ENCODE data around the gene AKAP13. TPM values are rescaled to one million over a fixed set of nuclear protein-coding genes. Genes with fewer than 3 reads are reported as not detected.

The AKAP13 gene
- polyA plus RNA-seq, 3 donors = 47.9 to 99.7 (median 92.6) TPM

- intact Hi-C loops (cut with micrococcal nuclease) = no loop called here
- H3K4me3 ChIP-seq (replicated peaks in 1 of 3; ENCODE audit: low read depth in 2 of 3, low read length in 3 of 3) = peak overlapping the region in 1 of 3 experiments; percentile 85
- peaks cover 69 to 93% of the 10 kb centered on the region in 2 donors for H3K4me1 ChIP-seq (ENCODE audit: control insufficient read depth in 1 of 2, insufficient read depth in 2 of 2, low read length in 2 of 2)
- DNase-seq = no peak
- H3K9me3 Mint-ChIP-seq = no peaks in the 10 kb centered on the region
- H3K27me3 ChIP-seq (ENCODE audit: control insufficient read depth in 2 of 2, insufficient read depth in 2 of 2, low read length in 2 of 2) = no peaks in the 10 kb centered on the region
- peaks cover 83% of the 10 kb centered on the region for H3K4me1 Mint-ChIP-seq
- H3K9me3 ChIP-seq (replicated peaks in 1 of 2; ENCODE audit: control insufficient read depth in 1 of 2, insufficient read depth in 1 of 2, low read length in 2 of 2) = no peaks in the 10 kb centered on the region
- H3K27ac Mint-ChIP-seq = peak overlapping the region; percentile 98 to 100 (median 99)
- H3K27me3 Mint-ChIP-seq (ENCODE audit: low read depth in 3 of 3) = peaks cover 0 to 2% (median 0%) of the 10 kb centered on the region in 3 donors
- TF ChIP-seq CTCF (IDR thresholded peaks at IDR 0.05) = no peak
- WGBS (ENCODE audit: insufficient coverage) = 92% methylated on average over 2 of the region's 3 CpGs
- peak overlapping the region; percentile 32 to 98 for H3K27ac ChIP-seq (ENCODE audit: low read depth in 1 of 2, low read length in 2 of 2)
- peak overlapping the region; percentile 81 for H3K4me2 ChIP-seq (replicated peaks; ENCODE audit: extremely low read depth, low read length, poor library complexity, severe bottlenecking)
- H3K4me3 Mint-ChIP-seq = no peak overlapping the region
- H3K79me2 ChIP-seq (ENCODE audit: insufficient read depth, low read length) = peaks cover 89% of the 10 kb centered on the region
- no peak overlapping the region for H2AFZ ChIP-seq (ENCODE audit: insufficient read depth, low read depth, low read length, poor library complexity, severe bottlenecking)
- H3K36me3 Mint-ChIP-seq = peaks cover 0 to 3% of the 10 kb centered on the region in 2 donors
- H3K36me3 ChIP-seq (replicated peaks in 1 of 2; ENCODE audit: control insufficient read depth in 1 of 2, insufficient read depth in 2 of 2, low read length in 2 of 2) = no peaks in the 10 kb centered on the region
- no peak overlapping the region for H3K9ac ChIP-seq (ENCODE audit: insufficient read depth, low read length, poor library complexity, severe bottlenecking)
- H4K20me1 ChIP-seq (ENCODE audit: insufficient read depth, low read length) = no peaks in the 10 kb centered on the region
Observed at GRCh38 chr15:85542488-85542887, 162.1 kb downstream of the AKAP13 start.

- WGBS (ENCODE audit: insufficient coverage) = no CpG with 5 or more reads among the region's 3 CpGs
- Histone ChIP-seq H3K27me3 (ENCODE audit: control insufficient read depth in 2 of 2, insufficient read depth in 2 of 2, low read length in 2 of 2) (no peaks in the 10 kb centered on the region), H2AFZ (ENCODE audit: insufficient read depth, low read depth, low read length, poor library complexity, severe bottlenecking) (no peak overlapping the region), H3K36me3 (replicated peaks in 1 of 2; ENCODE audit: control insufficient read depth in 1 of 2, insufficient read depth in 2 of 2, low read length in 2 of 2) (no peaks in the 10 kb centered on the region), H3K4me2 (replicated peaks; ENCODE audit: extremely low read depth, low read length, poor library complexity, severe bottlenecking) (peak overlapping the region; percentile 81), H3K4me1 (ENCODE audit: control insufficient read depth in 1 of 2, insufficient read depth in 2 of 2, low read length in 2 of 2) (peaks cover 68 to 93% of the 10 kb centered on the region in 2 donors), H3K9ac (ENCODE audit: insufficient read depth, low read length, poor library complexity, severe bottlenecking) (peak overlapping the region; percentile 71), H3K9me3 (replicated peaks in 1 of 2; ENCODE audit: control insufficient read depth in 1 of 2, insufficient read depth in 1 of 2, low read length in 2 of 2) (no peaks in the 10 kb centered on the region), H4K20me1 (ENCODE audit: insufficient read depth, low read length) (no peaks in the 10 kb centered on the region), H3K27ac (ENCODE audit: low read depth in 1 of 2, low read length in 2 of 2) (peak overlapping the region in 1 of 2 donors; percentile 98), H3K4me3 (replicated peaks in 1 of 3; ENCODE audit: low read depth in 2 of 3, low read length in 3 of 3) (peak overlapping the region in 2 of 3 experiments; percentile 80 to 85), H3K79me2 (ENCODE audit: insufficient read depth, low read length) (peaks cover 89% of the 10 kb centered on the region)
- Mint-ChIP-seq H3K27me3 (ENCODE audit: low read depth in 3 of 3) (peaks cover 0 to 2% (median 0%) of the 10 kb centered on the region in 3 donors), H3K9me3 (no peaks in the 10 kb centered on the region), H3K27ac (peak overlapping the region; percentile 98 to 100 (median 99)), H3K36me3 (peaks cover 0 to 3% of the 10 kb centered on the region in 2 donors), H3K4me1 (peaks cover 83% of the 10 kb centered on the region), H3K4me3 (peak overlapping the region in 1 of 2 donors; percentile 96)
- no peak for TF ChIP-seq CTCF (IDR thresholded peaks at IDR 0.05)
- DNase-seq = peak; percentile 57 to 80 (median 78)
- intact Hi-C loops (cut with micrococcal nuclease) = no loop called here
Observed at GRCh38 chr15:85542895-85543331, 162.5 kb downstream of the AKAP13 start.
